HG02642 (cell line): ENCODE results near the gene ADAMTS8.

Experiments
- ATAC-seq: cut with Tn5 transposase; IDR thresholded peaks from one replicate; pipeline ENCODE4 v1.9.1; 2021; ENCODE audit warnings: mild to moderate bottlenecking; ENCODE audit not compliant: unreplicated experiment, poor library complexity

The ADAMTS8 gene

GRCh38 chr11:130428316-130429119, at the start of gene ADAMTS8:
ADAMTS8 (minus strand) TSS chr11:130428609; CDS start chr11:130428286, 323 bp downstream.
- ATAC-seq, result no peak

GRCh38 chr11:130477586-130478203, 49.3 kb upstream of the ADAMTS8 start:
- ATAC-seq, result no peak

GRCh38 chr11:130476922-130477491, 48.6 kb upstream of the ADAMTS8 start:
- ATAC-seq, result no peak

- no peak for ATAC-seq
These were observed 48.0 kb upstream of the ADAMTS8 start for GRCh38 chr11:130476200-130476921.

- ATAC-seq, result no peak
These were observed 47.1 kb upstream of the ADAMTS8 start for GRCh38 chr11:130475426-130476053.

GRCh38 chr11:130474637-130475400, 46.4 kb upstream of the ADAMTS8 start:
- no peak for ATAC-seq

GRCh38 chr11:130473795-130474377, 45.5 kb upstream of the ADAMTS8 start:
- ATAC-seq, result no peak

- no peak for ATAC-seq
These were observed 44.8 kb upstream of the ADAMTS8 start for GRCh38 chr11:130473056-130473794.

GRCh38 chr11:130472434-130472961, 44.1 kb upstream of the ADAMTS8 start:
- no peak for ATAC-seq

- ATAC-seq, result no peak
These were observed 43.5 kb upstream of the ADAMTS8 start for GRCh38 chr11:130471731-130472433.

GRCh38 chr11:130470832-130471706, 42.7 kb upstream of the ADAMTS8 start:
- no peak for ATAC-seq

GRCh38 chr11:130469181-130469580, 40.8 kb upstream of the ADAMTS8 start:
- ATAC-seq, result no peak

- ATAC-seq, result no peak
These were observed 38.9 kb upstream of the ADAMTS8 start for GRCh38 chr11:130467116-130467900.

GRCh38 chr11:130465263-130465662, 36.9 kb upstream of the ADAMTS8 start:
- ATAC-seq, result no peak

GRCh38 chr11:130464291-130464812, 35.9 kb upstream of the ADAMTS8 start:
- ATAC-seq, result no peak

GRCh38 chr11:130462931-130463330, 34.5 kb upstream of the ADAMTS8 start:
- no peak for ATAC-seq
